ENCODE measurements around the gene CFAP46. TPM values are rescaled to one million over a fixed set of nuclear protein-coding genes. Genes with fewer than 3 reads are reported as not detected.

Gene CFAP46
- total RNA-seq, 2 experiments from 2014 or later = not detected

GRCh38 chr10:132788180-132788830, 154.1 kb downstream of the CFAP46 start:
- no peak overlapping the region for H3K27ac ChIP-seq (ENCODE audit: low read depth, low read length, poor library complexity, severe bottlenecking)
- TF ChIP-seq CTCF (conservative IDR thresholded peaks at IDR 0.05; ENCODE audit: low read length) (no peak), EZH2phosphoT487 (IDR thresholded peaks at IDR 0.05; ENCODE audit: borderline replicate concordance, low read depth, low read length) (no peak)
- ChIA-PET POLR2A (no interaction called here), CTCF (ENCODE audit: unreplicated experiment) (no interaction called here)
- no peaks in the 10 kb centered on the region for H3K9me2 ChIP-seq (ENCODE audit: insufficient read depth, low read length)
- H3K9me3 ChIP-seq (ENCODE audit: low read length) = no peaks in the 10 kb centered on the region
- BruUV-seq (replicated peaks) = no TSS peak
- H3K79me2 ChIP-seq (ENCODE audit: insufficient read depth, low read depth, low read length) = no peaks in the 10 kb centered on the region
- no peaks in the 10 kb centered on the region for H4K20me1 ChIP-seq (ENCODE audit: insufficient read depth, low read length)
- no peak overlapping the region for H3K4me3 ChIP-seq (ENCODE audit: low read depth, low read length, poor library complexity, severe bottlenecking)
- no peaks in the 10 kb centered on the region for H3K36me3 ChIP-seq (ENCODE audit: insufficient read depth, low read length)
- no peaks in the 10 kb centered on the region for H3K4me1 ChIP-seq (ENCODE audit: insufficient read depth, low read length, poor library complexity, severe bottlenecking)
- H2AFZ ChIP-seq (ENCODE audit: low read length) = no peak overlapping the region
- intact Hi-C loops (cut with micrococcal nuclease; ENCODE audit: unreplicated experiment) = no loop called here
- no peak overlapping the region for H3K4me2 ChIP-seq (ENCODE audit: low read length)
- no peak for DNase-seq (ENCODE audit: low spot score)

GRCh38 chr10:132787495-132788179, 154.7 kb downstream of the CFAP46 start:
- H4K20me1 ChIP-seq (ENCODE audit: insufficient read depth, low read length) = no peaks in the 10 kb centered on the region
- no peaks in the 10 kb centered on the region for H3K4me1 ChIP-seq (ENCODE audit: insufficient read depth, low read length, poor library complexity, severe bottlenecking)
- CTCF ChIA-PET (ENCODE audit: unreplicated experiment) = no interaction called here
- no peak overlapping the region for H3K27ac ChIP-seq (ENCODE audit: low read depth, low read length, poor library complexity, severe bottlenecking)
- H3K36me3 ChIP-seq (ENCODE audit: insufficient read depth, low read length) = no peaks in the 10 kb centered on the region
- TF ChIP-seq EZH2phosphoT487 (IDR thresholded peaks at IDR 0.05; ENCODE audit: borderline replicate concordance, low read depth, low read length) (no peak), CTCF (conservative IDR thresholded peaks at IDR 0.05; ENCODE audit: low read length) (no peak)
- H3K79me2 ChIP-seq (ENCODE audit: insufficient read depth, low read depth, low read length) = no peaks in the 10 kb centered on the region
- H3K9me2 ChIP-seq (ENCODE audit: insufficient read depth, low read length) = no peaks in the 10 kb centered on the region
- H3K9me3 ChIP-seq (ENCODE audit: low read length) = no peaks in the 10 kb centered on the region
- no peak overlapping the region for H3K4me2 ChIP-seq (ENCODE audit: low read length)
- BruUV-seq (replicated peaks) = no TSS peak
- no peak overlapping the region for H3K4me3 ChIP-seq (ENCODE audit: low read depth, low read length, poor library complexity, severe bottlenecking)
- no peak overlapping the region for H2AFZ ChIP-seq (ENCODE audit: low read length)
- intact Hi-C loops (cut with micrococcal nuclease; ENCODE audit: unreplicated experiment) = no loop called here
- DNase-seq (ENCODE audit: low spot score) = no peak
- POLR2A ChIA-PET = no interaction called here

- ChIA-PET CTCF (ENCODE audit: unreplicated experiment) (no interaction called here), POLR2A (no interaction called here)
- Histone ChIP-seq H3K4me2 (ENCODE audit: low read length) (no peak overlapping the region), H3K79me2 (ENCODE audit: insufficient read depth, low read depth, low read length) (no peaks in the 10 kb centered on the region), H4K20me1 (ENCODE audit: insufficient read depth, low read length) (no peaks in the 10 kb centered on the region), H2AFZ (ENCODE audit: low read length) (no peak overlapping the region), H3K4me1 (ENCODE audit: insufficient read depth, low read length, poor library complexity, severe bottlenecking) (no peaks in the 10 kb centered on the region), H3K9me3 (ENCODE audit: low read length) (no peaks in the 10 kb centered on the region), H3K36me3 (ENCODE audit: insufficient read depth, low read length) (no peaks in the 10 kb centered on the region), H3K27ac (ENCODE audit: low read depth, low read length, poor library complexity, severe bottlenecking) (no peak overlapping the region), H3K4me3 (ENCODE audit: low read depth, low read length, poor library complexity, severe bottlenecking) (no peak overlapping the region), H3K9me2 (ENCODE audit: insufficient read depth, low read length) (no peaks in the 10 kb centered on the region)
- DNase-seq (ENCODE audit: low spot score) = no peak
- intact Hi-C loops (cut with micrococcal nuclease; ENCODE audit: unreplicated experiment) = no loop called here
- BruUV-seq (replicated peaks) = no TSS peak
- no peak for TF ChIP-seq EZH2phosphoT487 (IDR thresholded peaks at IDR 0.05; ENCODE audit: borderline replicate concordance, low read depth, low read length)
- TF ChIP-seq CTCF (conservative IDR thresholded peaks at IDR 0.05; ENCODE audit: low read length) = no peak
Observed at GRCh38 chr10:132786884-132787494, 155.4 kb downstream of the CFAP46 start.
